Activated CD4-positive, CD25-positive, alpha-beta regulatory T cell treated with anti-CD3 and anti-CD28 coated beads, Interleukin-2, amount 50 U/mL, for 72 hours (primary cell): ENCODE data around the gene ERG28.

Experiments used
- DNase-seq: peaks from one replicate; pipeline ENCODE4 v3.0.0; 2021

Gene ERG28

DNA sequence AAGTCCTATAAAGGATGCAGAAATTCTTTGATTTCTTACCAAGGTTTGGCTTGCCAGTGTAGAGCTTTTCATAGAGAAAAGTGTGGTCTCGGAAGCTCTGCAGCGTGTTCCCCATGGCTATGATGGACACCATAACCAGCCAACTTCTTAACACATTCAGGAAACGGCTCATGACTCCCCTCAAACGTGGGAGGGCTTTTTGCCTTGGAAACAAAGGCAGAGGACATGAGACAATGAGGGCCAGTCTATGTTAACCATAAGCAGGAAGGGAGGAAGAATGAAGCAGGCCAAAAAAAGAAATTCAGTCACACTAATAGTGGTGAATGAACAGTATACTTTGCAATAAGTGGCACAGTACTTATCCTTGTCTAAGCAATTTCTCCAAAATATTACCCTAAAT, 3.3 kb downstream of the ERG28 start:
- DNase-seq: no peak

DNA sequence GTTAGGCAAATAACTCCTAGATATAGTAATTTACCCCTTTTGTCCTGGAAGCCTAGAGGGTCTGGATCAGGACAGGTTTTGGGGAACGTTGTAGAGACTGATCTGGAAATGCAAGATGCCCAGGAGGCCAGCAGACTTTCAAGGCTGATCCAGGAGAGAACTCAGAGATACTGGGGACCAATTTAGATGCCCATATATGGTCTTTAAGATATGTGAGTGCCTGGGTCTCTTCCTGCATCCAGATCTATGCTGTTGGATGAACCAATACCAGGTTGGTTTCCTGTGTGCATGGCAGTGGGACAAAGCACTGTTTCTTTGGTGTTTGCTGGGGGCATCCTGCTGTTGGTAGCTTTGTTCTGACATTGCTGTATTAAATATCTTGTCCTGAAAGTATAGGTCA, 5.4 kb downstream of the ERG28 start:
- DNase-seq: no peak

DNA sequence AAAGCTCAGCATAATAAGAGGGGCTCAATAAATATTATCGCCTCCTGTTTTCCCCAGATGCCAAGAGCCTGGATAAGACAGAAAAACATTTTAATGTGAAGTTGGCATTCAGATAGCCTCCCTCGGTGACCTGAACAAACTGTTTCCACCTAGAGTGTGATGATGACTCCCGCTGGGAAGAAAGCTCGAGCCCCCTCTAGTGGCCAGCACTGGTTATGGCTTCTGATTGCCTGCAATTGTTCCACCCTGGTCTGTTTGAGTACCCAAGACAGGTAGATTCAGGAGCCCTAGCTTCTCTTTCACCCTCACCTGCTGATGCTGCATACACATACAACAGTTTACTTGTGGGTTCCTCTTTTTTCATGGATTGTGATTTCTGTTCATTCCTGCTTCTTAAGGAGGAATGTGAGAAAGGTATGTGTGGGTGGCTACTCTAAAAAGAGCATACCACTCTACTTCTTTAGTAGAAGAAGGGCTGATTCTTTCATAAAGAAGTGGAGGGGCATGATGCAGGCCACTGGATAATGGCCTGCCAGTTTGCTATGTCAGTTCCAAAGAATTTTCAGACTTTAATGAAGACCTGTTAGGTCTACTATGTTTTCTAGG, 6.4 kb downstream of the ERG28 start:
- DNase-seq: peak; percentile 84

DNA sequence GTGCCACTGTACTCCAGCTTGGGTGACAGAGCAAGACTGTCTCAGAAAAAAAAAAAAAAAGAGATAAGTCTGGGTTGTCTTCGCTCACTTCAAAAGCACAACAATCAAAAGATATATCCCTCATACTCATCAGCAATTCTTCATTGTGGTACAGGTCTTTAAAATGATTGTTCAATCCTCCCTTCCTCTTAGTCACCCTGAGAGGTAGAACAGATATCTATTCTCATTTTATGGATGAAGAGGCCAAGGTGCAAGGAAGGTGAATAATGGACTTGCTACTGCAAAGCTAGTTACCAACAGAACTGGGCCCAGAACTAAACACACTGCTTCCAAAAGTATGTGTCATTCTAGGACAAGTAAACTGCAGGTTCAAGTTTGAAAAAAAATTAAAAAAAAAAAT, 7.1 kb downstream of the ERG28 start:
- no peak for DNase-seq

DNA sequence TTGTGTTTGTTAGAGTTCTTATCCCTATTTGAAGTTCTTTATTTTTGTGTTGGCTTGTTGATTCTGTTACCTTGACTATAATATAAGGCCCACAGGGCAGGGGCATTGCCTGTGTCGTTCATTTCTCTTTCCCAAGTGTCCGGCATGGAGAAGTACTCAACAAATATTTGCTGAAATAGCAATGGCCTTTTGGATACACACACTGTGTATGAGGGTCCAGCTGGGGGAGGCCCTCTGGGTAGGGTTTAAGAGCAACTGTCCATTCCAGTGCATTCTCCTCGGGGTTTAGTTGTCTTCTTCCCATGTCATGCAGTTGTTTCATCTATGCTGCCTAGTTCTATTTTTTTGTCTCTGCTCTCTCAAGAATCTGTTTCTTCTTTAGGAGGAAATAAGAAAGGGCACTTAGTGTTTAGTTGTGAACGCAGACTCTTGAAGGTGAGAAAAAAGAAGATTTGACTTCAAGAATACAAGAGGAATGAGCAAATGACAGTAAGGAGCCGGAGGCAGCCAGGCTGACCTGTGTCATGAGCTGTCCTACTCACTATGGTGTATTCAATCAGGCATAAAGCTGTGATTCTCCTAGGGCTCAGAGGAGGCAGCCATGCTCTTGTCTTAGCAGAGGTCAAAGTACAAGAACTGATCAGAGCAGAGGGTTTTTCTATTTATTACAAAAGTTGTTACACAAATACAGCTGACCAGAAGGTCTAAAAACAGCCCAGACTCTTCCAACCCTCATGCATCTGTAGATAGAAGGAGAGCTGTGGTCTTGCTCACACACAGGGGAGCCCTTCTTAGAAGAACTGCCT, 10.2 kb downstream of the ERG28 start:
- DNase-seq: no peak

DNA sequence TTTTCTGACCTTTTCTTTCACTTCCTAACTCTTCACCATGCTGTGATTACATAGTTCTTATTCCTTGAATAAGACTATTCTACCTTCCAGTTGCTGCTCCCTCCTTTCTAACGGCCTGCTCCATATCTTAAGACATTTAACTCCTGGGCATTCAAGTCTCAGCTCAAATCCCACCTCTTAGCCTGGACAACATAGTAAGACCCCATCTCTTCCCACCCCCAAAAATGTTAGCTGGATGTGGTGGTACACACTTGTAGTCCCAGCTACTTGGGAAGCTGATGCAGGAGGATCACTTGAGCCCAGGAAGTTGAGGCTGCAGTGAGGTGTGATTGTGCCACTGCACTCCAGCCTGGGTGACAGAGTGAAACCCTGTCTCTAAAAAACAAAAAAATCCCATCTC, 10.9 kb downstream of the ERG28 start:
- no peak for DNase-seq

DNA sequence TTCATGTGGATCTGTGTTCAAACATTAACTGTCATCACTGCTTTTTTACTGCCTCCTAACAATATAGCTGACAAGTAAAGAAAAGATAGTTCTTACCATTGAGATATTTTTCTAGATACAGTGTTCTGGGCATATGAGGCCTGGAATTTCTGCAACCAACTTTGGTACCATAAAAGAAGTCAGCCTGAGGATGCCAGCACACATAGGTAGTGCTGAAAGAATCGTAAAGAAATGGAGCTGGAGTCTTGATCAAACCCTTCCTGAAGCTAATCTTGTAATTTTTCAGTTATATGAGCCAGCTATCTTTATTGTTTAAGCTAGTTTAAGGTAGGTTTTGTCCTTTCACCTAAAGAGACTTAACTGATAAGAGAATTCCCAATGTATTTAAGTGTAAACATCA, 11.3 kb downstream of the ERG28 start:
- no peak for DNase-seq

DNA sequence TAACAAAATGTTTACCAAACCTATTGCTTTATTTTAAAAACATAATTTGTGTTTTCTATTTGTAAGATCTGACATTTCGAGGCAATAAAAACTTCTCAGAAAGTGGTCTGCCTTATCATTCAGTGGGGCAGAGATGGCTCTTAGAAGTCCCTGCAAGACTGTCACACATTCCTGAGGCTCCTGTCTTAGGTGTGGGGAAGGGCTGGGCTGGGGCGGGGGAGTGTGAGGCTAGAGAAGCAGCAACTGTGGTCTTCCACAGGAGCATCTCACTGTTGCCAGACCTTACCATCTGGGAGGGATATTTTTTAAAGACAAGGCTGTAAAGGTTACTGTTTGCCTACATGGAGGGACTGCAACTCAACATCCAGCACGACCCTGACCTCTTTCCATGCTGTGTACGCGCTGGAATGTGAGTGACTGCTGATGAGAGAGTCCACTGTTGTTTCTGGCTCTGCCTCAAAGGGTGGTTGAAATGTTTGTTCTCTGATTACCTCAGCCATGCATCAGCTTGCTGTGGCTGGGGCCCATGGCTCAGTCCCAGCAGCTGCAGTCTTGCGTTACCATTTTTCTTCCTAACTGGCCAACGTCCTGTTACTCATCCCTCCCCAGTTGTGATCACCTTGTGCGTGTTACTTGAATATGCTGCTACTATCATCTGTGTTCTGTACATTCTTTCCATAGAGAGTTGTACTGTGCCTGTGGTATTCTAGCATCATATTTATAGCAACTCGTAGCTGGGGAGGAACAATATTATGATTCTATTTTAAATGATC, 12.4 kb downstream of the ERG28 start:
- DNase-seq: no peak

DNA sequence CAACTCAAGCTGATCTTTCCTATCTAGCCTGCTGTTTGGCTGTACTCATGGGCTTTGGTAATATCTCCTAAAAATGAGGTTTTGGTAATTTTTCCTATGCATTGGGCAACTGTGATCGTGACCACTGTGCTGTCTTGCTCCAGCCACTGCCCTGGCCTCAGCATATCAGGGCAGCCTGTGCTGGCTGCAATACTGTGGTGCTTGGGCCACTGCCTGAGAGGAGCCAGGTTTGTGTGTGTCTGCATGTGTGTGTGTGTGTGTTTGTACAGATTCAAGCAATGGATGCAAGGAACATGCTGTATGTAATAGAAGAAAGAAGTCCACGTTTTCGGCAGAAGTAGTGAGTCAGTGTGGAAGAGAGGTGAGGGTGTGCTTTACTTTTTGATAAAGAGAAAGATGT, 13.0 kb downstream of the ERG28 start:
- no peak for DNase-seq

DNA sequence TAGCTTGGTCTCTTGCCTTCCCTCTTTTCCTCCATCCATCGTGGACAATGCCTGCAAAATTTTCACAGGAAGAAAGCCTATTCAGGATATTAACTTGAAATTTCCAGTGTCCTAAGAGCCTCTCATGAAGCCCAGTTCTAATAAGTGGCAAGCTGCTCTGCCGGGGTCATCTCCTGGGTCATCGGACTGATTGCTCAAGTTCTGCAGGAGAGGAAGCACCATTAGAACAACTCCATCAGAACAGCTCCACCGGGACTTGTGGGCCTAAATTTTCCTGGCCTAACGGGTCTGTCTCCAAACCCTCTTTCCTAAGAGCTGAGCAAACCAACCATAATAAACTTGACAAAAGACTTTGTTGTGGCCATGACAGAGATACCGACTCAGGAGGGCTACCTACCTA, 13.9 kb downstream of the ERG28 start:
- DNase-seq: no peak

DNA sequence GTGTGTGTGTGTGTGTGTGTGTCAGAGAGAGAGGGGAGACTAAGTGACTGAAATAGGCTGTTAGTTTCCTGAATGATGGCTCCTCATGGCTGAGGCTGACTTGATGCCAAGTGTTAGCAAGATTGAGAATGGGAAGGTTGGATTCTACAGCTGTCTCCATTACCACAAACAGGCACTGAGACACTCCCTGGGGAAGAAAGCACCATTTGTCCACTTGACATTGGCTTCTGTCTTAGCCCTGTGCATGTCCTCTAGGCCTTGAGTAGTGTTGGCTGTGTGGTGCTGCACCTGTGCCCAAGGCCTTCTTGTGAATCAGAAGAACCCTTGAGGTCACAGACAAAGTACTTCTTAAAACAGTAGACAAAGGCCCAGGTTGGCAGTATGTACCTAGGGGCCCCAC, 15.6 kb downstream of the ERG28 start:
- DNase-seq: no peak

DNA sequence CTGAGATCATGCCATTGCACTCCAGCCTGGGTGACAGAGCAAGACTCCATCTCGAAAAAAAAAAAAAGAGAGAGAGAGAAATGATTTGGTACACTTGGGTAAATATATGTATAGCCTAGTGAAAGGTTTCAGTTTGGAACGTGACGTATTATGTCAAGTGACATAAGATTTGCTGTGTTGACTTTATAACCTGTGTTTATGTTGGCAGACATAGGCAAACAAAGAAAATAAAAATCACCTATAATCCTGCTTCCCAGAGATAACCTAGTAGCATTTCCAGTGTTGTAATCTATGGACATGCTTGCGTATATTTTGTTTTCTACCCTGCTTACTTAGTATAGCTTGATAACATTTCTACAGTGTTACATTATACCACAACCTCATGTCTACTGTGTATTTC, 16.7 kb downstream of the ERG28 start:
- no peak for DNase-seq

DNA sequence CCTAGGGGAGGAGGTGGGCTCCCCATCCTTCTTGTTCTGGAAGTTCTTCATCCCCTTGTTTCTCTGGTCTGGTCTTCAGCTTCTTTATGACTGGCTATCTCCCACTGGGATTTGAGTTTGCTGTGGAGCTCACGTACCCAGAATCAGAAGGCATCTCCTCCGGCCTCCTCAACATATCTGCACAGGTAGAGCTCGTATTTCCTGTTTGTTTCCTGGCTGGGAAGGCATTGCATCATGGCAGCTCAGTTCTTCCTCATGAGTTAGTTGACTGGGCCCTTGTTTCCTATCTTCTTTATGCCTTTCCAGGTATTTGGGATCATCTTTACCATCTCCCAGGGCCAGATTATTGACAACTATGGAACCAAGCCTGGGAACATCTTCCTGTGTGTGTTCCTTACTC, 19.8 kb downstream of the ERG28 start:
- DNase-seq: no peak

DNA sequence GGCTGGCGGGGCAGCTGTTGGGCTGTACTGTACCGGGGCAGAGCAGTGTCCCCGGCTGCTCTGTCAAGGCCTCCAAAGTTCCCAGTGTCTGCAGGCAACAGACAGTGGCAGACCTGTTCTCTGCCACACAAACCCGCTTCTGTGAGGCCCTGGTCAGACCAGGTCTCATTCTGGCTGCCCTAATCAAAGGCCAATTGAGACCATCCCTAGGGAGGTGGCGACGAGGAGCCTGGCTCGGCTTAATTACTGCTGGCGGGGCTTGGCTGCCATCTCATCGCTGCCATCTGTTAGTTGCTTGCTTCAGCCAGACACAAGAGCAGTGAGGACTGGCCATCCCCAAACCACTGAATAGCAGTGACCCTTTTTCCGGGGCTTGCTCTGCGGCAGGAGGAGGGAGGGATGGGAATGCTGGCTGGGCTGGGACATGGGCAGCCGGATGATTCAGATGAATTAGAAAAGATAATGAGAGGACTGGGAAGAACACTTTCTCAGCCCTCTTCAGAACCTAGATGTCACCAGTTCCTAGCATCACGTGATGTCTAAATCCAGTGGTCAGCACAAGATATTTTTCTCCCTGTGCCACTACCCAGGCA, 24.5 kb downstream of the ERG28 start:
- no peak for DNase-seq

DNA sequence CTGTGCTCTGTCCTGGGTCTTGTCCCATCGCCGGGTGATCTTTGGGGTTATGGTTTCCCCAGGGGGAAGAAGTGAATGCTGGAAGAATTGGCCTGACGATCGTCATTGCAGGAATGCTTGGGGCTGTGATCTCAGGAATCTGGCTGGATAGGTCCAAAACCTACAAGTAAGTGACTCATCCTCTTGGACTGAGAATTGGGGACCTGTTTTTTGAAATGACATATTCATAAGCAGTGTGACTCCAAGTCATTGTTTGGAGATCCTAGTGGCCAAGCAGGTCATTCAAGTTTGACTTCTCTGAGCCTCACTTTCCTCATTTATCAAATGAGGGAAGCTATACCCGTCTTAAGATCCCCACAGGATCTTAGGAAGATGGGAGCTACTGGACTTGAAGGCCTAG, 25.8 kb downstream of the ERG28 start:
- no peak for DNase-seq

DNA sequence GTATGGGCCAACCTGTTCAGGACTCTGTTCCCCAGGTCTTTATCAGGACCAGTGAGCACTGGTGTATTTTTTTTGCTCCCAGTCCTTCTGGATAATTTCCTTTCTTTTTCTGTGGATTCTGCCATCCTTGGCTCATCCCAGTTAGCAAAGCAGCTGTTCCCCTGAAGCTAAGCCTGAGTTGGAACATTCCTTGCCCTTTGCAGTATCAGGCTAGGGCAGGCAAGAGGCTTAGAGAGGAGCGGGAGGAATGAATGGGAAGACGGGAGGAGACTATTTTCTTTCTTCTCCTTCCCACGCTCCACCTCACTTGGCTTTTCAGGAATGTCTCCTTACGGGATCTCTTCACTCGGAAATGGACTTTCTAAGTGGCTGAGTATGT, 29.2 kb downstream of the ERG28 start:
- no peak for DNase-seq

DNA sequence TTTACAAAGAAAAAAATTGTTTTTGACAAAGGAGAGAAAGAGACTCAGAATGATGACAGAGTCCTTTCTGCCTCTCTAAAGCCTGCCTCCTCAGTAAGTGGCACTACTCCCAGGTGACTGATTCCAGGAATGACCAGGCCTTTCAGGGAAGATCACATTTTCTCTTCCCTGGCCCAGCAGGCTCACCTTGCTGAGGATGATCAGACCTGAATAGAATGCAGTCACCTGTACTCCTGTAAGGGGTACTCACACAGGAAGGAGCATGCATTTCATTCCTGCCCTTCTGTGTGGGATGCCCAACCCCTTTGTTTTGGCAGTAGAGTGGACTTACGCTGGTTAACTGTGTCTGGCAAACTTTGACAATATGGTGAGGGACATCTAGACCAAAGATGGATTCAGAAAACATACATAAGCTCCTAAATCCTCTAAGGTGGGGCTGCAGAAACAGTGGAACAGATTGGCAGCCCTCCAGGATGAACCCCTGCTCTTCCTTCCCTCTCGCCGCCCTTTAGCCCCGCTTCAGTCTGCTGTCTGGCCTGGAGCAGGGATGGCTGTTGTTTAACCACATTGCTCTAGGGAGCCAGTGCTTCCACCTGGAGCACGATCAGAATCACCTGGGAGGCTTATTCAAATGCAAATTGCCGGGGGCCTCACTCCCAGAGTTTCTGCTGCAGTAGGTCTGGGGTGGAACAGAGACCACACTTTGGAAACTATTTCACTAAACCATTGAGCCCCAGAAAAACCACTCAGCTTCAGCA, 29.8 kb downstream of the ERG28 start:
- no peak for DNase-seq

DNA sequence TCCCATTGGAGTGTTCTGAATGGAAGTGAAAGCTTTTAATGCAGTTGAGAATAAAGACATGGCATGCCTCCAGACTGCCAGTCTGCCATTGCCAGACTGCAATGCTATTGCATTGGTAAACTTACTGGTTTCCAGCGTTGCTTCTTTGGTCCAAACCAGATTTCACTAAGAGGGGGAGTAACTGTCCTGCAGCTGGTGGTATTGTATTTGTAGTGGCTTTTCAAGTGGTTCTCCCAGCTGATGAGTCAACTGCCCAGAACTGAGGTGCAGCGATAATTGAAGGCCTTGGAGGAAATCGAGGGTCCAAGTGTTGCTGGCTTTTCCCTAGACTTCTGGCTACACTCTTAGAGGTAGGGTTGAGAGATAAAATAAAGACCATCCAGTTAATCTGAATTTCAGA, 31.9 kb downstream of the ERG28 start:
- no peak for DNase-seq

DNA sequence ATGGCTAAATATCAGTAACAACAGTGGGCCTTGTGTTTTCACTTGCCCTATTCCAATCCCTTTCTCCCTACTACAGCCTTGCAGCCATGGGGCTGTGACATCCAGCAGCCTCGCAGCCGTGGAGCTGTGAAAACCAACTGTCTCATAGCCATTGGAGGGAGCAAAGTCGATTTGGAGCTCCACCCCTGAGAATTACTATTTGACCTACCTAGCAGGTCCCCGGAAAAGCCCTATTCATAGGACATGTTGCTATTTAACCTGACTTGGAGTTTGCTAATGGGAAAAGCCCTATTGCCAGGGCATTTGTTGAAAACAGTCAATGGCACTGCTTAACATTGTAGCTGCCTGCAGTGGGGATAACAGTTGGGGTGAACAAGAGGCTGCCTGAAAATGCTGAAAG, 33.3 kb downstream of the ERG28 start:
- no peak for DNase-seq

DNA sequence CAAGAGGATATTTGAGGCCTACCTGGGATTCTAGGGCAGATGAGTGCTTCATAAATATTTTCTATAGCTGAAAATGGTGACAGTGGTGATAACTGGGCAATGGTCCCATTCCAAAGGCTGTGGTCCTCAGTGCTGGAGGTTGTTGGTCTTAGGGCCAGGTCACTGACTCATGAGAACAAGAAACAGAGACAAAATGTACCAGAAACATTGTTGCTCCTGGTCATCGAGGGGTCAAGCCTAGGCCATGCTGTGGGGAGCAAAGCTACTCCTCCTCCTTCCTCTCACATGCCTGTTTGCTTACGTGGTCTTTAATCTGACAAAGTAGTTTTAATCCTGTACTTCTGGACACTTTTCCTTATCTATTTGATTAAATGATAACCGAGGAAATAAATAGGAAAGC, 33.8 kb downstream of the ERG28 start:
- no peak for DNase-seq

DNA sequence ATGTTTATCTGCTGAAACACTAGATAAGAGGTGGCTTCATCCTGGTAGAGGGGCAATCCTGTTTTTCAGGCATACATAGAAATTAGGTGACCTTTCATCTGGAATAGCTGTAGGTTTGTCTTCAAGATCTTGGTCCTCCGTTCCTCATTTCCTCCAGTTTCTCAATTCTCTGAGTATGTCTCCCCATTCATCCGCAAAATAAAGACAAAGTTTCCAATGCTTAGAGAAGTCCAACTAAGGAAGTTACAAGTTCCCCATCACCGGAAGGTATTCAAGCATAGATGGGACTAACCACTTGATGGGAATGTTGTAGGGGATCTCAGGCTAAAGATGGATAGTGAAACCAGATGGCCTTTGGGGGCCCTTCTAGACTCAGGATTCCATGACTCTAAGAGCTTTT, 34.3 kb downstream of the ERG28 start:
- no peak for DNase-seq

DNA sequence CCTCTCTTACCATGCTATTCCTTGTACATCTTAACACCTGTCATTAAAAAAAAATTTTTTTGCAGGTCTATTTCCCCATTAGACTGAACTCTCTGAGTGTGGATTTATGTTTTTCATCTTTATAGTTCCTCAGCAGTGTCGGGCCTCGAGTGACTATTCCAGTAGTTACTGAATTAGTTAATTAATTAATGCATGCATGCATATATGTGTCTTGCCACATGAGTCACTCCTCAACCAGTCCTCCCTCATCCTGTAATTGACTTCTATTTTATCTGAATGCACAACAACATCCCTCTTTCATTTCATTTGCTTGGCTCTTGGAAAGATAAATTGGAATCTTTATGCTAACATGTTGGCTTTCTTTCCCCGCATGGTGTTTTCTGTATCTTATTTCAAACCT, 35.6 kb downstream of the ERG28 start:
- no peak for DNase-seq

DNA sequence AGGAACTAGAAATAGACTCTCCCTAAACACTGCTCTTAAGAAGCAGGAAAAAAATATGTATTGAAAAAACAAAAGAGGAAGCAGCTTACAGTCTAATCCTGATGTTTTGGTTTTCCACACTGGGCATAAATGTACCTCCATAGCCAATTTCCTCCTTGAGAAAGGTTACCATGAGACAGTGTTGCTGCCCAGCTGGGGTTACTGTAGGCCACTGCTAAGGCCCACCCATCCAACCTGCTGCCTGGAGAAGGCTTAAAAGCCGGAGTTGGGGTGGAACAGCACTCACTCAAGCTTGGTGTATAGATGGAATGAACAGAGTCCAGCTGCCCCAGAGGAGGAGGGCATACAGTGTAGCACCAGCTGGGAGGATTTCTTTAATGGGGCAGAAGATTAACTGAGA, 41.1 kb downstream of the ERG28 start:
- no peak for DNase-seq
